Activated CD4-positive, alpha-beta T cell treated with anti-CD3 and anti-CD28 coated beads, Interleukin-2, amount 50 U/mL, for 16 hours (primary cell): ENCODE results near the gene GAGE12G.
"Not testable (repeated sequence)": the region's sequence is repeated elsewhere in the genome, so short reads cannot be mapped to it uniquely, and the experiment has no call there.

ENCODE experiments used
- DNase-seq: peaks from one replicate; pipeline ENCODE4 v3.0.0-alpha.2; 2020

Gene GAGE12G

GRCh38 chrX:49570100-49570499 is at the start of gene GAGE12G:
Gene GAGE12G (plus strand): TSS chrX:49570400. CDS start chrX:49571555, 1,155 bp downstream.
- DNase-seq = not testable (repeated sequence)

GRCh38 chrX:49531877-49532276 is 38.3 kb upstream of the GAGE12G start, which contains the start of gene GAGE12C:
Gene GAGE12C (plus strand): TSS chrX:49532177. CDS start chrX:49533332, 1,155 bp downstream.
- not testable (repeated sequence) for DNase-seq

GRCh38 chrX:49541433-49541832 is 28.8 kb upstream of the GAGE12G start, which contains the start of gene GAGE12D:
Gene GAGE12D (plus strand): TSS chrX:49541733. CDS start chrX:49542888, 1,155 bp downstream.
- DNase-seq = not testable (repeated sequence)

GRCh38 chrX:49550989-49551388 is 19.2 kb upstream of the GAGE12G start, which contains the start of gene GAGE12E:
Gene GAGE12E (plus strand): TSS chrX:49551289. CDS start chrX:49552444, 1,155 bp downstream.
- not testable (repeated sequence) for DNase-seq

- not testable (repeated sequence) for DNase-seq
Observed at GRCh38 chrX:49560542-49560941, 9.7 kb upstream of the GAGE12G start, which contains the start of gene GAGE12F. Gene GAGE12F (plus strand): TSS chrX:49560842. CDS start chrX:49561997, 1,155 bp downstream.

GRCh38 chrX:49568728-49569127 is 1.5 kb upstream of the GAGE12G start:
- not testable (repeated sequence) for DNase-seq

GRCh38 chrX:49569152-49569551 is 1.0 kb upstream of the GAGE12G start:
- DNase-seq = not testable (repeated sequence)

GRCh38 chrX:49579649-49580048 is 9.4 kb downstream of the GAGE12G start, which contains the start of gene GAGE12H:
Gene GAGE12H (plus strand): TSS chrX:49579949. CDS start chrX:49581104, 1,155 bp downstream.
- DNase-seq = not testable (repeated sequence)

- DNase-seq = not testable (repeated sequence)
Observed at GRCh38 chrX:49589196-49589595, 19.0 kb downstream of the GAGE12G start, which contains the start of gene GAGE2A. Gene GAGE2A (plus strand): TSS chrX:49589496. CDS start chrX:49590651, 1,155 bp downstream.

- peak; percentile 12 for DNase-seq
Observed at GRCh38 chrX:49589769-49590478, 19.7 kb downstream of the GAGE12G start.

- not testable (repeated sequence) for DNase-seq
Observed at GRCh38 chrX:49590488-49590887, 20.3 kb downstream of the GAGE12G start.

GRCh38 chrX:49598720-49599119 is 28.5 kb downstream of the GAGE12G start, which contains the start of gene GAGE1:
Gene GAGE1 (plus strand): TSS chrX:49599020. CDS start chrX:49600175, 1,155 bp downstream.
- DNase-seq = not testable (repeated sequence)

GRCh38 chrX:49610718-49611310 is 40.6 kb downstream of the GAGE12G start:
- DNase-seq = no peak

- DNase-seq = no peak
Observed at GRCh38 chrX:49618574-49618973, 48.4 kb downstream of the GAGE12G start.
